ENCODE results near the gene UFD1.

GRCh38 chr22:19406846-19407245 is 72.1 kb downstream of the UFD1 start:
- TF ChIP-seq, protein P1, sequence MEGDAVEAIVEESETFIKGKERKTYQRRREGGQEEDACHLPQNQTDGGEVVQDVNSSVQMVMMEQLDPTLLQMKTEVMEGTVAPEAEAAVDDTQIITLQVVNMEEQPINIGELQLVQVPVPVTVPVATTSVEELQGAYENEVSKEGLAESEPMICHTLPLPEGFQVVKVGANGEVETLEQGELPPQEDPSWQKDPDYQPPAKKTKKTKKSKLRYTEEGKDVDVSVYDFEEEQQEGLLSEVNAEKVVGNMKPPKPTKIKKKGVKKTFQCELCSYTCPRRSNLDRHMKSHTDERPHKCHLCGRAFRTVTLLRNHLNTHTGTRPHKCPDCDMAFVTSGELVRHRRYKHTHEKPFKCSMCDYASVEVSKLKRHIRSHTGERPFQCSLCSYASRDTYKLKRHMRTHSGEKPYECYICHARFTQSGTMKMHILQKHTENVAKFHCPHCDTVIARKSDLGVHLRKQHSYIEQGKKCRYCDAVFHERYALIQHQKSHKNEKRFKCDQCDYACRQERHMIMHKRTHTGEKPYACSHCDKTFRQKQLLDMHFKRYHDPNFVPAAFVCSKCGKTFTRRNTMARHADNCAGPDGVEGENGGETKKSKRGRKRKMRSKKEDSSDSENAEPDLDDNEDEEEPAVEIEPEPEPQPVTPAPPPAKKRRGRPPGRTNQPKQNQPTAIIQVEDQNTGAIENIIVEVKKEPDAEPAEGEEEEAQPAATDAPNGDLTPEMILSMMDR (conservative IDR thresholded peaks at IDR 0.05 in 1 of 2, IDR thresholded peaks at IDR 0.05 in 1 of 2; ENCODE audit: extremely low read depth in 1 of 2, insufficient read depth in 1 of 2, low read depth in 1 of 2, low read length in 2 of 2) = no peak
- TF ChIP-seq EZH2 (IDR thresholded peaks at IDR 0.05; ENCODE audit: borderline replicate concordance, low read length) = no peak
